K562 (cell line): ENCODE data around the gene ABHD14A. TPM values are rescaled to one million over a fixed set of nuclear protein-coding genes. Genes with fewer than 3 reads are reported as not detected.

Source experiments
- COPS2 ChIP-seq: fragments of 450-650 bp; conservative IDR thresholded peaks from 2 replicates; pipeline ENCODE4 v1.6.1; 2016; ENCODE audit warnings: mild to moderate bottlenecking, moderate library complexity
- GATAD2B ChIP-seq: fragments of 450-650 bp; IDR thresholded peaks from 2 replicates; pipeline ENCODE4 v1.6.1; 2017; ENCODE audit warnings: mild to moderate bottlenecking, borderline replicate concordance
- HMGN3 ChIP-seq: IDR thresholded peaks from 2 replicates; pipeline ENCODE4 v1.6.1; 2011; ENCODE audit warnings: borderline replicate concordance, low read depth, mild to moderate bottlenecking, mixed read lengths, low read length; ENCODE audit not compliant: insufficient read length; ENCODE audit errors: extremely low read depth
- ILF3 ChIP-seq: fragments of 450-650 bp; IDR thresholded peaks from 2 replicates; pipeline ENCODE4 v1.6.1; 2018; ENCODE audit warnings: antibody characterized with exemption, mild to moderate bottlenecking, moderate library complexity, borderline replicate concordance
- KDM5B ChIP-seq: fragments of 200-600 bp; sonication (generic); IDR thresholded peaks from 2 replicates; pipeline ENCODE4 v1.6.1; 2012; ENCODE audit warnings: low read depth, mild to moderate bottlenecking, moderate library complexity, low read length, control low read depth, inconsistent platforms; ENCODE audit not compliant: insufficient replicate concordance
- KLF16 ChIP-seq: IDR thresholded peaks from 2 replicates; pipeline ENCODE4 v1.6.1; 2016; ENCODE audit warnings: antibody characterized with exemption
- MAZ ChIP-seq, 2 experiments: fragments of 450-650 bp in 1 of 2; sonication (generic) in 1 of 2; formaldehyde crosslinking; IDR thresholded peaks in 1 of 2; conservative IDR thresholded peaks in 1 of 2; 2 replicates each; pipeline versions ENCODE4 v1.4.0 to v1.5.0; 2020; ENCODE audit warnings: mild to moderate bottlenecking in 1 of 2, missing genetic modification reagents in 1 of 2
- NR2C2 ChIP-seq, 2 experiments: fragments of 200-800 bp in 1 of 2; sonication (Bioruptor generic) in 1 of 2; sonication (generic) in 1 of 2; formaldehyde crosslinking in 1 of 2; IDR thresholded peaks; 2 replicates each; pipeline versions ENCODE4 v1.6.1 to v1.8.0; 2016 to 2022; ENCODE audit warnings: mild to moderate bottlenecking in 1 of 2, missing compliant biosample characterization in 1 of 2, missing genetic modification characterization in 1 of 2, missing genetic modification reagents in 1 of 2
- RB1 ChIP-seq: fragments of 450-650 bp; IDR thresholded peaks from 2 replicates; pipeline ENCODE4 v1.6.1; 2017; ENCODE audit warnings: low read depth, mild to moderate bottlenecking
- RBM34 ChIP-seq: fragments of 200-400 bp; formaldehyde crosslinking; IDR thresholded peaks from 2 replicates; pipeline ENCODE4 v1.6.1; 2018; ENCODE audit warnings: low read length, borderline replicate concordance; ENCODE audit not compliant: insufficient read depth
- RHOXF2B ChIP-seq: fragments of 250-450 bp; sonication (Bioruptor Pico); conservative IDR thresholded peaks from 2 replicates; pipeline ENCODE4 v1.5.1; 2021
- SMAD2 ChIP-seq: fragments of 150-350 bp; IDR thresholded peaks from 2 replicates; pipeline ENCODE4 v1.6.1; 2014; ENCODE audit warnings: low read depth, mild to moderate bottlenecking, low read length
- STAT5A ChIP-seq: IDR thresholded peaks from 2 replicates; pipeline ENCODE4 v1.6.1; 2012; ENCODE audit warnings: low read length, inconsistent platforms, borderline replicate concordance
- XRCC5 ChIP-seq: fragments of 200-400 bp; formaldehyde crosslinking; IDR thresholded peaks from 2 replicates; pipeline ENCODE4 v1.6.1; 2017; ENCODE audit warnings: low read depth, mild to moderate bottlenecking, low read length
- ZBTB7A ChIP-seq: IDR thresholded peaks from 2 replicates; pipeline ENCODE4 v1.6.1; 2011; ENCODE audit warnings: low read depth, mild to moderate bottlenecking, low read length, moderate library complexity, borderline replicate concordance; ENCODE audit not compliant: control insufficient read depth
- ZNF436 ChIP-seq: fragments of 250-450, 450-650 bp; sonication (Bioruptor Pico); formaldehyde crosslinking; IDR thresholded peaks from 2 replicates; pipeline ENCODE4 v1.7.0; 2020; ENCODE audit warnings: mild to moderate bottlenecking
- ZZZ3 ChIP-seq: fragments of 450-650 bp; IDR thresholded peaks from 2 replicates; pipeline ENCODE4 v1.6.1; 2016; ENCODE audit warnings: antibody characterized with exemption, mild to moderate bottlenecking, moderate library complexity
- polyA plus RNA-seq, 8 experiments: library from polyadenylated mRNA; depleted of rRNA in 4 of 8; stranded (reverse) in 5 of 8; unstranded in 3 of 8; fragments of >200 nt; fragmentation: Nextera tagmentation in 2 of 8; fragmentation: Illumina TruSeq in 1 of 8; extraction: Ambion mirVana in 2 of 8; extraction: Trizol in 1 of 8; gene quantifications; 2 replicates each; pipeline versions ENCODE4 v1.2.1 to v1.2.3, GENCODE V29; 2011 to 2014; ENCODE audit warnings: inconsistent platforms in 1 of 8, missing spikeins in 1 of 8
- total RNA-seq, 7 experiments: library from RNA; depleted of rRNA in 6 of 7; stranded (reverse); fragments of >200 nt in 6 of 7; fragmentation: Illumina TruSeq in 2 of 7; extraction: Trizol in 2 of 7; gene quantifications; 2 replicates each; pipeline versions ENCODE4 v1.2.1 to v1.2.3, GENCODE V29; 2011 to 2021; ENCODE audit warnings: low replicate concordance in 1 of 7
- TF ChIP-seq, protein P1 (sequence below): fragments of 200-800 bp; sonication (Bioruptor generic); IDR thresholded peaks from 2 replicates; pipeline ENCODE4 v1.6.1; 2017; ENCODE audit warnings: missing genetic modification characterization, missing compliant biosample characterization
- TF ChIP-seq, protein P2 (sequence below), 3 experiments: fragments of 200-800 bp in 1 of 3; sonication (Bioruptor generic) in 1 of 3; sonication (generic) in 1 of 3; formaldehyde crosslinking in 1 of 3; IDR thresholded peaks; 2 replicates each; pipeline versions ENCODE4 v1.6.1 to v1.8.0; 2016 to 2022; ENCODE audit warnings: mild to moderate bottlenecking in 2 of 3, missing compliant biosample characterization in 2 of 3, missing genetic modification characterization in 2 of 3, missing genetic modification reagents in 1 of 3
- TF ChIP-seq, protein P3 (sequence below): IDR thresholded peaks from 2 replicates; pipeline ENCODE4 v1.6.1; 2016; ENCODE audit warnings: missing genetic modification characterization, missing compliant biosample characterization

Gene ABHD14A
- total and polyA plus RNA-seq, 9 of the 15 experiments (the other 6 are each of a cell fraction or from before 2014, with no cell fraction given) = 0.90 to 10.5 (median 8.3) TPM

DNA sequence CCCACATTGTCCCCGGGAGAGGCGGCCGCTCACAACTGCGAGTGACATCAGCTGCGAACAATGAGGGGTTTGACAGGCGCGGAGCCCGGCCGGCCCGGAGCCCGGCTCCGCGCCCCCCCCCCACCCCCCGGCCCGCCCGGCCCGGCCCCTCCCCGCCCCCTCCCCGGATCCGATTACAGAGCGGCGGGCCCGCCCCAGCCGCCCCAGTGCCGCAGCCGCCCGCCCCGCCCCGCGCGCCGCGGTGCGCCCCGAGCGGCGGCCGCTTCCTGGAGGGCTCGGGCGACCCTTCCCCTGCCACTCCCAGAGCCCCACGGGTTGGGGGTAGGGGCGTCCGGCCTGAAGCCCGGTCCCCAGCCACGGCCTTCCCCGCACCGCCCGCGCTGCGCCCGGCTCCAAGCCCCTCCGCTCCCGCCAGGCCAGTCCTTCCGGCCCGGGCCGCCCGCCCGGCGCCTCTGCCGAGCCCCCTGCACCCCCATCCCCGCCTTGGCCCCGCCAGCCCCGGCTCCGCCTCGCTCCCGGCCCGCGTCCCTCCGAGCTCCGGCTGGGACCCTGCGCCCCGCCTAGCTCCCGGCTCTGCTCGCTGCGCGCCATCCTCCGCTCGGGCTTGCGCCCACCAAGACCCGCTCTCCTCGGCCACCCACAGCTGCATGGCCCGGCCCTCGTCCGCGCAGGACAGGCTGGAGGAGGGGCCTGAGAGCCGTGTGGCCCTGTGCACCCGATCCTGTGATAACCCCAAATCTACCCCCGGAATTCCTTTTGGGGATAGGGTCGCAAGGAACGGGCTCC is 7.3 kb upstream of the ABHD14A start, which contains the start of gene PCBP4 (continued):
- TF ChIP-seq MAZ (CRISPR knock-in tag; conservative IDR thresholded peaks at IDR 0.05 in 1 of 2, IDR thresholded peaks at IDR 0.05 in 1 of 2) (0 out of 4 replicates have a peak, but pooled peaks of 1 of the 2 experiments have one; percentile 43), STAT5A (no peak), ZZZ3 (no peak), HMGN3 (no peak), ZBTB7A (peak; percentile 61; the same call in 1 of the 2 replicates), RBM34 (no peak), GATAD2B (no peak), SMAD2 (no peak), ZNF436 (CRISPR knock-in tag) (no peak), RHOXF2B (CRISPR knock-in tag) (no peak), COPS2 (no peak), ILF3 (no peak), KLF16 (no peak), NR2C2 (CRISPR knock-in tag; IDR thresholded peaks at IDR 0.05) (no peak), NR2C2 (tag; IDR thresholded peaks at IDR 0.05) (peak; percentile 34; the same call in 1 of the 2 replicates), XRCC5 (no peak), RB1 (peak; percentile 56), KDM5B (no peak)
- TF ChIP-seq, protein P1, sequence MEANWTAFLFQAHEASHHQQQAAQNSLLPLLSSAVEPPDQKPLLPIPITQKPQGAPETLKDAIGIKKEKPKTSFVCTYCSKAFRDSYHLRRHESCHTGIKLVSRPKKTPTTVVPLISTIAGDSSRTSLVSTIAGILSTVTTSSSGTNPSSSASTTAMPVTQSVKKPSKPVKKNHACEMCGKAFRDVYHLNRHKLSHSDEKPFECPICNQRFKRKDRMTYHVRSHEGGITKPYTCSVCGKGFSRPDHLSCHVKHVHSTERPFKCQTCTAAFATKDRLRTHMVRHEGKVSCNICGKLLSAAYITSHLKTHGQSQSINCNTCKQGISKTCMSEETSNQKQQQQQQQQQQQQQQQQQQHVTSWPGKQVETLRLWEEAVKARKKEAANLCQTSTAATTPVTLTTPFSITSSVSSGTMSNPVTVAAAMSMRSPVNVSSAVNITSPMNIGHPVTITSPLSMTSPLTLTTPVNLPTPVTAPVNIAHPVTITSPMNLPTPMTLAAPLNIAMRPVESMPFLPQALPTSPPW = peak; percentile 94
- TF ChIP-seq, protein P2, sequence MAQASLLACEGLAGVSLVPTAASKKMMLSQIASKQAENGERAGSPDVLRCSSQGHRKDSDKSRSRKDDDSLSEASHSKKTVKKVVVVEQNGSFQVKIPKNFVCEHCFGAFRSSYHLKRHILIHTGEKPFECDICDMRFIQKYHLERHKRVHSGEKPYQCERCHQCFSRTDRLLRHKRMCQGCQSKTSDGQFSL (CRISPR knock-in tag; IDR thresholded peaks at IDR 0.05) = peak; percentile 77; the same call in 1 of the 2 replicates
- TF ChIP-seq, protein P2 (tag; IDR thresholded peaks at IDR 0.05) = peak in 1 of 2 experiments; percentile 72; a peak in 1 of 4 replicates
- TF ChIP-seq, protein P3, sequence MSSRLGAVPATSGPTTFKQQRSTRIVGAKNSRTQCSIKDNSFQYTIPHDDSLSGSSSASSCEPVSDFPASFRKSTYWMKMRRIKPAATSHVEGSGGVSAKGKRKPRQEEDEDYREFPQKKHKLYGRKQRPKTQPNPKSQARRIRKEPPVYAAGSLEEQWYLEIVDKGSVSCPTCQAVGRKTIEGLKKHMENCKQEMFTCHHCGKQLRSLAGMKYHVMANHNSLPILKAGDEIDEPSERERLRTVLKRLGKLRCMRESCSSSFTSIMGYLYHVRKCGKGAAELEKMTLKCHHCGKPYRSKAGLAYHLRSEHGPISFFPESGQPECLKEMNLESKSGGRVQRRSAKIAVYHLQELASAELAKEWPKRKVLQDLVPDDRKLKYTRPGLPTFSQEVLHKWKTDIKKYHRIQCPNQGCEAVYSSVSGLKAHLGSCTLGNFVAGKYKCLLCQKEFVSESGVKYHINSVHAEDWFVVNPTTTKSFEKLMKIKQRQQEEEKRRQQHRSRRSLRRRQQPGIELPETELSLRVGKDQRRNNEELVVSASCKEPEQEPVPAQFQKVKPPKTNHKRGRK (tag) = no peak
